GM12801 (cell line): ENCODE data around the gene GCN1.

Experiments used
- CTCF ChIP-seq: IDR thresholded peaks from one replicate; pipeline ENCODE4 v1.5.1; 2011; ENCODE audit warnings: control low read depth; ENCODE audit not compliant: insufficient read length; ENCODE audit errors: extremely low read depth

The GCN1 gene

GRCh38 chr12:120194534-120195395, at the start of gene GCN1:
Gene GCN1 (minus strand): TSS chr12:120194715. CDS start chr12:120194697, 18 bp downstream.
- TF ChIP-seq CTCF: no peak

GRCh38 chr12:120242971-120243699, 48.6 kb upstream of the GCN1 start:
- TF ChIP-seq CTCF: no peak

- TF ChIP-seq CTCF: no peak
These were observed 47.8 kb upstream of the GCN1 start for GRCh38 chr12:120242275-120242799.

GRCh38 chr12:120241561-120242274, 47.2 kb upstream of the GCN1 start:
- no peak for TF ChIP-seq CTCF

- no peak for TF ChIP-seq CTCF
These were observed 45.9 kb upstream of the GCN1 start for GRCh38 chr12:120240495-120240833.

GRCh38 chr12:120239776-120240494, 45.4 kb upstream of the GCN1 start:
- no peak for TF ChIP-seq CTCF
